ENCODE data around the gene KCNQ1. TPM values are rescaled to one million over a fixed set of nuclear protein-coding genes. Genes with fewer than 3 reads are reported as not detected.

KCNQ1 gene
- total and polyA plus RNA-seq, 4 donors: 15.4 to 41.7 (median 26.2) TPM

DNA sequence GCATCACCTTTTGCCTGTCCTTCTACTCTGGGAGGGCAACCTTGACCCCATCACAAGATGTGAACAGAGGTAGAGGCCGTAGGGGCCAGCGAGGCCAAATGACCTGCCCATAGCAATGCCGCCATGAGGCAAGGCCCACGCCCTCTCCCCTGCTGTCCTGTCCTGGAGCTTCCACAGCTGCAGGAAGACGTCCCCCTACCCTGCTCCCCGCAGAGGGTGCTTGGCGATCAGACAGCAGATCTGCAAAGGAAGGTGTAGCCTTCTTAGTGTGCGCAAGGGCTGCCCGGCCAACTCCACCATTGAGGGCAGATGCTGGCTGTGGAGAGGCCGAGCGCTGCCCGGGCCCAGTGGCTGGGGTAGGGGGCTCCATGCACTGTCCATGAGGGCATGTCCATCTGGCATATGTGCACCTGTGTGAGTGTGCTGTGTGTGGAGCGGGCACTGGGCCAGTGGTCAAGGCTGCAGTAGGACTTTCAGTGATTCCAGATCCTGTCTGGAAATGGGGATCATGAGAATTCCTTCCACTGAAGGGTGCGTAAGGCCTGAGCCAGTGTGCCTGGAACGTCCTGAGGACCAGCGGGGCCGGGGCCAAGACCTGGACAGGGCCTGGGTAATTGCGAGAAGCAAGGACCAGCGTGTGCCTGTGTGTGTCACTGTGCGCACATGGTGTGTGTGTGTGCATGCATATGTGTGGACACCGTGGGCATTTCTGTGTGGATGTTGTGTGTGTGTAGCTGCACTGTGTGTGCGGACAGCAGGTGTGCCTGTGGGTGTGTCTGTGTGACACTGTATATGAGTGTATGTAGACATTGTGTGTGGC is 11.5 kb upstream of the KCNQ1 start:
- H3K27ac ChIP-seq (ENCODE audit: low read depth in 1 of 2, low read length in 1 of 2): no peak overlapping the region
- 92 to 96% methylated on average over 22 of the region's 22 CpGs for WGBS, 2 donors
- H3K4me1 ChIP-seq (ENCODE audit: control insufficient read depth in 5 of 5, insufficient read depth in 5 of 5, low read length in 5 of 5): no peaks in the 10 kb centered on the region
- H3K36me3 ChIP-seq (ENCODE audit: control insufficient read depth in 4 of 4, insufficient read depth in 4 of 4, low read length in 4 of 4): no peaks in the 10 kb centered on the region
- no peak overlapping the region for H3K4me3 ChIP-seq
- no peak overlapping the region for H3K9ac ChIP-seq (ENCODE audit: insufficient read depth in 1 of 2, low read length in 2 of 2)
- H3K27me3 ChIP-seq (ENCODE audit: control insufficient read depth in 3 of 3, insufficient read depth in 3 of 3, low read length in 2 of 3): no peaks in the 10 kb centered on the region
- no peak for ATAC-seq (ENCODE audit: insufficient read depth, low FRiP score)
- DNase-seq: no peak
- TF ChIP-seq, protein P1, sequence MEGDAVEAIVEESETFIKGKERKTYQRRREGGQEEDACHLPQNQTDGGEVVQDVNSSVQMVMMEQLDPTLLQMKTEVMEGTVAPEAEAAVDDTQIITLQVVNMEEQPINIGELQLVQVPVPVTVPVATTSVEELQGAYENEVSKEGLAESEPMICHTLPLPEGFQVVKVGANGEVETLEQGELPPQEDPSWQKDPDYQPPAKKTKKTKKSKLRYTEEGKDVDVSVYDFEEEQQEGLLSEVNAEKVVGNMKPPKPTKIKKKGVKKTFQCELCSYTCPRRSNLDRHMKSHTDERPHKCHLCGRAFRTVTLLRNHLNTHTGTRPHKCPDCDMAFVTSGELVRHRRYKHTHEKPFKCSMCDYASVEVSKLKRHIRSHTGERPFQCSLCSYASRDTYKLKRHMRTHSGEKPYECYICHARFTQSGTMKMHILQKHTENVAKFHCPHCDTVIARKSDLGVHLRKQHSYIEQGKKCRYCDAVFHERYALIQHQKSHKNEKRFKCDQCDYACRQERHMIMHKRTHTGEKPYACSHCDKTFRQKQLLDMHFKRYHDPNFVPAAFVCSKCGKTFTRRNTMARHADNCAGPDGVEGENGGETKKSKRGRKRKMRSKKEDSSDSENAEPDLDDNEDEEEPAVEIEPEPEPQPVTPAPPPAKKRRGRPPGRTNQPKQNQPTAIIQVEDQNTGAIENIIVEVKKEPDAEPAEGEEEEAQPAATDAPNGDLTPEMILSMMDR (IDR thresholded peaks at IDR 0.05; ENCODE audit: control extremely low read depth, extremely low read depth): no peak
- H3K9me3 ChIP-seq (ENCODE audit: control insufficient read depth in 4 of 4, insufficient read depth in 3 of 4, low read length in 3 of 4): peaks cover 0 to 5% (median 0%) of the 10 kb centered on the region in 4 donors

DNA sequence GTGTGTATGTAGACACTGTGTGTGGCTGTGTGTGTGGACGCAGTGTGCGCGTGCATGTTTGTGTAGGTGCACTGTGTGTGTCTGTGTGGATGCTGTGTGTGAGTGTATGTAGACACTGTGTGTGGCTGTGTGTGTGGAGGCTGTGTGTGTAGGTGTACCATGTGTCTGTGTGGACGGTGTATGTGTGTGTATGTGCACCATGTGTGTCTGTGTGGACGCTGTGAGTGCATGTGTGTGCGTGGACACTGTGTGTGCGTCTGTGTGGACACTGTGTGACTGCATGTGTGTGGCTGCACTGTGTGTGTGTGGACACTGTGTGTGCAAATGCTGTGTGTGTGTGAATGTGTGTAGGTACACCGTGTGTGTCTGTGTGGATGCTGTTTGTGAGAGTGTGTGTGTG is 10.8 kb upstream of the KCNQ1 start:
- DNase-seq: no peak
- Histone ChIP-seq H3K27me3 (ENCODE audit: control insufficient read depth in 3 of 3, insufficient read depth in 3 of 3, low read length in 2 of 3) (no peaks in the 10 kb centered on the region), H3K9ac (ENCODE audit: insufficient read depth in 1 of 2, low read length in 2 of 2) (no peak overlapping the region), H3K9me3 (ENCODE audit: control insufficient read depth in 4 of 4, insufficient read depth in 3 of 4, low read length in 3 of 4) (peaks cover 0 to 5% (median 0%) of the 10 kb centered on the region in 4 donors), H3K36me3 (ENCODE audit: control insufficient read depth in 4 of 4, insufficient read depth in 4 of 4, low read length in 4 of 4) (no peaks in the 10 kb centered on the region), H3K4me1 (ENCODE audit: control insufficient read depth in 5 of 5, insufficient read depth in 5 of 5, low read length in 5 of 5) (no peaks in the 10 kb centered on the region), H3K27ac (ENCODE audit: low read depth in 1 of 2, low read length in 1 of 2) (no peak overlapping the region), H3K4me3 (no peak overlapping the region)
- ATAC-seq (ENCODE audit: insufficient read depth, low FRiP score): no peak
- 88 to 95% methylated on average over 8 of the region's 8 CpGs for WGBS, 2 donors
- TF ChIP-seq, protein P1 (IDR thresholded peaks at IDR 0.05; ENCODE audit: control extremely low read depth, extremely low read depth): no peak

DNA sequence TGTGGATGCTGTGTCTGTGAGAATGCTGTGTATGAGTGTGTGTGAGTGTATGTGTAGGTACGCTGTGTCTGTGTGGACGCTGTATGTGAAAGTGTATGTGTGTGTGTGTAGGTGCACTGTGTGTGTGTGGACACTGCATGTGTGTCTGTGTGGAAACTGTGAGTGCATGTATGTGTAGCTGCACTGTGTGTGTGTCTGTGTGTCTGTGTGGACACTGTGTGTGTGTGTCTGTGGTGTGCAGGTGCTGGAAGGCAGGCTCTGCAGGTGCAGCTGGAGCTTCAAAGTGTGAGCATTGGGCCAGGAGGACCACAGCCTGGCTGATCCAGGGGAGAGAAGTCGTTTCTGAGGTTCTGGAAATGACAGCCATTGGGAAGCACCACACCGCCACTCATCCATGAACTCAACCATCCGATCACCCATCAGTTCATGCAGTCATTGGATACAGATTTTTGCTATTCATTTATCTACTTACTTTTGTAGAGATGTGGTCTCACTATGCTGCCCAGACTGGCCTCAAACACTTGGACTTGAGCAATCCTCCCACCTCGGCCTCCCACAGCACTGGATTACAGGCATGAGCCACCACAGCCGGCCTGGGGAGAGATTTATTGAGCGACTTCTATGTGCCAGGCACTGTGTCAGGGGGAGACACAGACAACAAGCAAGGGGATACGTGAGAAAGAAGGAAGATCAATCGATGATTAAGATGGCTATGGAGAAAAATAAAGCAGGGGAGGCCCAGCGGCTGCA is 10.1 kb upstream of the KCNQ1 start:
- H3K27me3 ChIP-seq (ENCODE audit: control insufficient read depth in 3 of 3, insufficient read depth in 3 of 3, low read length in 2 of 3): no peaks in the 10 kb centered on the region
- ATAC-seq (ENCODE audit: insufficient read depth, low FRiP score) (no peak), DNase-seq (no peak)
- no peak overlapping the region for H3K4me3 ChIP-seq
- H3K9me3 ChIP-seq (ENCODE audit: control insufficient read depth in 4 of 4, insufficient read depth in 3 of 4, low read length in 3 of 4): peaks cover 0 to 5% (median 0%) of the 10 kb centered on the region in 4 donors
- TF ChIP-seq, protein P1 (IDR thresholded peaks at IDR 0.05; ENCODE audit: control extremely low read depth, extremely low read depth): no peak
- 87 to 91% methylated on average over 11 of the region's 11 CpGs for WGBS, 2 donors
- no peaks in the 10 kb centered on the region for H3K36me3 ChIP-seq (ENCODE audit: control insufficient read depth in 4 of 4, insufficient read depth in 4 of 4, low read length in 4 of 4)
- no peak overlapping the region for H3K9ac ChIP-seq (ENCODE audit: insufficient read depth in 1 of 2, low read length in 2 of 2)
- no peak overlapping the region for H3K27ac ChIP-seq (ENCODE audit: low read depth in 1 of 2, low read length in 1 of 2)
- H3K4me1 ChIP-seq (ENCODE audit: control insufficient read depth in 5 of 5, insufficient read depth in 5 of 5, low read length in 5 of 5): no peaks in the 10 kb centered on the region
